Measurements from ENCODE around the gene GBE1.

DNA sequence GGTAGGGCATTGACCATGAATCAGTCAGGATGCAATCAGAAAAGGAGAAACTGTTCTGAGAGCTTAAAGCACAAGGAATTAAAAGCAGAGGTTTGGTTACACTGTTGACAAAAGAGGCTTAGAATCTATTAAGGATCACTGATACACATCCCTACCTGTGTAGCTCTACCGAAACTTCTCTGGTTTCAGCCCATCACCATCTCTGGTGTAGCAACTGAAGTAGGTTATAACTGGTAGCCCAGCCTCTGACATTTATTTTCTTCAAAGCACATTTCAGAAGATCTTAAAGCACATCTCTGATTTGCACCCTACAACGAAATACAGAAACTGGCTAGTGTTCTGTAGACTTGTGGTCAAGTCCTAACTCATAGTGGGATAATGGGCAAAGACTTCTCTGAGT, 283.7 kb downstream of the GBE1 start:
- TF ChIP-seq, protein P1, sequence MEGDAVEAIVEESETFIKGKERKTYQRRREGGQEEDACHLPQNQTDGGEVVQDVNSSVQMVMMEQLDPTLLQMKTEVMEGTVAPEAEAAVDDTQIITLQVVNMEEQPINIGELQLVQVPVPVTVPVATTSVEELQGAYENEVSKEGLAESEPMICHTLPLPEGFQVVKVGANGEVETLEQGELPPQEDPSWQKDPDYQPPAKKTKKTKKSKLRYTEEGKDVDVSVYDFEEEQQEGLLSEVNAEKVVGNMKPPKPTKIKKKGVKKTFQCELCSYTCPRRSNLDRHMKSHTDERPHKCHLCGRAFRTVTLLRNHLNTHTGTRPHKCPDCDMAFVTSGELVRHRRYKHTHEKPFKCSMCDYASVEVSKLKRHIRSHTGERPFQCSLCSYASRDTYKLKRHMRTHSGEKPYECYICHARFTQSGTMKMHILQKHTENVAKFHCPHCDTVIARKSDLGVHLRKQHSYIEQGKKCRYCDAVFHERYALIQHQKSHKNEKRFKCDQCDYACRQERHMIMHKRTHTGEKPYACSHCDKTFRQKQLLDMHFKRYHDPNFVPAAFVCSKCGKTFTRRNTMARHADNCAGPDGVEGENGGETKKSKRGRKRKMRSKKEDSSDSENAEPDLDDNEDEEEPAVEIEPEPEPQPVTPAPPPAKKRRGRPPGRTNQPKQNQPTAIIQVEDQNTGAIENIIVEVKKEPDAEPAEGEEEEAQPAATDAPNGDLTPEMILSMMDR (IDR thresholded peaks at IDR 0.05), result no peak
- no peak for TF ChIP-seq POLR2A (IDR thresholded peaks at IDR 0.05)
- TF ChIP-seq EP300 (IDR thresholded peaks at IDR 0.05), result no peak

All from sigmoid colon (tissue), 4 donors.